Peyer's patch (tissue), 4 donors: ENCODE data around the gene CLDN6. TPM values are rescaled to one million over a fixed set of nuclear protein-coding genes. Genes with fewer than 3 reads are reported as not detected.
A peak's percentile ranks its signal among the peaks of the same experiment; 100 is the strongest.

Experiments used
- DNase-seq, 3 donors: peaks; one replicate each; pipeline ENCODE4 v3.0.0-alpha.2; 2017 to 2019
- H3K27ac ChIP-seq, 4 donors: fragments of 200-600 bp; sonication (generic); one replicate each; pipeline ENCODE4 v1.5.1; 2016 to 2019
- H3K27me3 ChIP-seq, 2 donors: fragments of 200-600 bp; sonication (generic); one replicate each; pipeline ENCODE4 v1.5.1; 2019
- H3K36me3 ChIP-seq, 3 donors: fragments of 200-600 bp; sonication (generic); one replicate each; pipeline ENCODE4 v1.5.1; 2016 to 2019
- H3K4me1 ChIP-seq, 4 donors: fragments of 200-600 bp; sonication (generic); one replicate each; pipeline ENCODE4 v1.5.1; 2016 to 2019
- H3K4me3 ChIP-seq, 4 donors: fragments of 200-600 bp; sonication (generic); 1 replicate in 3 of 4; 2 replicates in 1 of 4; pipeline ENCODE4 v1.5.1; 2016 to 2019; ENCODE audit warnings: mild to moderate bottlenecking in 1 of 4
- H3K9me3 ChIP-seq, 4 donors: fragments of 200-600 bp; sonication (generic); one replicate each; pipeline ENCODE4 v1.5.1; 2016 to 2019; ENCODE audit warnings: mild to moderate bottlenecking in 1 of 4
- CTCF ChIP-seq, 6 experiments: fragments of 450-650 bp in 4 of 6; fragments of 200-600 bp in 2 of 6; sonication (generic) in 1 of 6; IDR thresholded peaks; one replicate each; pipeline ENCODE4 v1.5.1; 2017 to 2019; ENCODE audit warnings: antibody characterized with exemption in 6 of 6, mild to moderate bottlenecking in 3 of 6, moderate library complexity in 1 of 6
- POLR2A ChIP-seq, 2 donors: fragments of 450-650 bp; IDR thresholded peaks; one replicate each; pipeline ENCODE4 v1.5.1; 2017; ENCODE audit warnings: antibody characterized with exemption in 2 of 2, mild to moderate bottlenecking in 2 of 2, moderate library complexity in 2 of 2
- total RNA-seq, 4 donors: library from RNA; depleted of rRNA; stranded (reverse); fragments of >200 nt; gene quantifications; one replicate each; pipeline ENCODE4 v1.1.0, GENCODE V29; 2016

The CLDN6 gene
- total RNA-seq, 4 donors from 2014 or later: not detected

- TF ChIP-seq CTCF (IDR thresholded peaks at IDR 0.05) (no peak), POLR2A (IDR thresholded peaks at IDR 0.05) (no peak)
- no peak for DNase-seq
- Histone ChIP-seq H3K36me3 (no peaks in the 10 kb centered on the region), H3K4me1 (peaks cover 5 to 23% (median 7%) of the 10 kb centered on the region in 4 donors), H3K4me3 (no peak overlapping the region), H3K27ac (no peak overlapping the region), H3K9me3 (no peaks in the 10 kb centered on the region), H3K27me3 (no peaks in the 10 kb centered on the region)
Observed at GRCh38 chr16:2982402-2982801, 35.6 kb downstream of the CLDN6 start.

GRCh38 chr16:2981899-2982250, 36.1 kb downstream of the CLDN6 start:
- H3K4me3 ChIP-seq: no peak overlapping the region
- H3K36me3 ChIP-seq: no peaks in the 10 kb centered on the region
- H3K27ac ChIP-seq: no peak overlapping the region
- peaks cover 5 to 23% (median 7%) of the 10 kb centered on the region in 4 donors for H3K4me1 ChIP-seq
- DNase-seq: no peak
- H3K9me3 ChIP-seq: no peaks in the 10 kb centered on the region
- no peaks in the 10 kb centered on the region for H3K27me3 ChIP-seq
- no peak for TF ChIP-seq POLR2A (IDR thresholded peaks at IDR 0.05)
- no peak for TF ChIP-seq CTCF (IDR thresholded peaks at IDR 0.05)

GRCh38 chr16:2981177-2981898, 36.6 kb downstream of the CLDN6 start:
- Histone ChIP-seq H3K36me3 (no peaks in the 10 kb centered on the region), H3K9me3 (no peaks in the 10 kb centered on the region), H3K27ac (no peak overlapping the region), H3K27me3 (no peaks in the 10 kb centered on the region), H3K4me3 (peak overlapping the region in 3 of 4 donors; percentile 75 to 93 (median 76)), H3K4me1 (peaks cover 5 to 23% (median 7%) of the 10 kb centered on the region in 4 donors)
- DNase-seq: no peak
- no peak for TF ChIP-seq CTCF (IDR thresholded peaks at IDR 0.05)
- no peak for TF ChIP-seq POLR2A (IDR thresholded peaks at IDR 0.05)

GRCh38 chr16:2980227-2981176, 37.5 kb downstream of the CLDN6 start, which contains the start of gene PKMYT1:
Gene PKMYT1, minus strand, starts transcription at chr16:2980446. Its CDS starts 789 bp downstream, at chr16:2979657.
- DNase-seq: peak; percentile 86 to 96 (median 96)
- no peaks in the 10 kb centered on the region for H3K36me3 ChIP-seq
- no peaks in the 10 kb centered on the region for H3K27me3 ChIP-seq
- H3K27ac ChIP-seq: peak within 1 kb of the TSS; percentile 85 to 93 (median 89)
- peaks cover 5 to 23% (median 7%) of the 10 kb centered on the region in 4 donors for H3K4me1 ChIP-seq
- no peak for TF ChIP-seq CTCF (IDR thresholded peaks at IDR 0.05)
- TF ChIP-seq POLR2A (IDR thresholded peaks at IDR 0.05): peak; percentile 97
- H3K9me3 ChIP-seq: no peaks in the 10 kb centered on the region
- H3K4me3 ChIP-seq: peak within 1 kb of the TSS; percentile 74 to 93 (median 76)

- no peak for DNase-seq
Observed at GRCh38 chr16:2979669-2980226, 38.2 kb downstream of the CLDN6 start.

More at GRCh38 chr16:2979669-2980226, 38.2 kb downstream of the CLDN6 start:
- peaks cover 5 to 23% (median 7%) of the 10 kb centered on the region in 4 donors for H3K4me1 ChIP-seq
- peak overlapping the region in 1 of 4 donors; percentile 85 for H3K27ac ChIP-seq
- TF ChIP-seq CTCF (IDR thresholded peaks at IDR 0.05) (no peak), POLR2A (IDR thresholded peaks at IDR 0.05) (no peak)
- H3K27me3 ChIP-seq: no peaks in the 10 kb centered on the region
- H3K36me3 ChIP-seq: no peaks in the 10 kb centered on the region
- peak overlapping the region; percentile 74 to 93 (median 76) for H3K4me3 ChIP-seq
- H3K9me3 ChIP-seq: no peaks in the 10 kb centered on the region
